Effector CD4-positive, alpha-beta T cell (primary cell): Measurements from ENCODE around the gene ALDOA.

Source experiments
- DNase-seq: peaks from one replicate; pipeline ENCODE4 v3.0.0-alpha.2; 2020

ALDOA gene

DNA sequence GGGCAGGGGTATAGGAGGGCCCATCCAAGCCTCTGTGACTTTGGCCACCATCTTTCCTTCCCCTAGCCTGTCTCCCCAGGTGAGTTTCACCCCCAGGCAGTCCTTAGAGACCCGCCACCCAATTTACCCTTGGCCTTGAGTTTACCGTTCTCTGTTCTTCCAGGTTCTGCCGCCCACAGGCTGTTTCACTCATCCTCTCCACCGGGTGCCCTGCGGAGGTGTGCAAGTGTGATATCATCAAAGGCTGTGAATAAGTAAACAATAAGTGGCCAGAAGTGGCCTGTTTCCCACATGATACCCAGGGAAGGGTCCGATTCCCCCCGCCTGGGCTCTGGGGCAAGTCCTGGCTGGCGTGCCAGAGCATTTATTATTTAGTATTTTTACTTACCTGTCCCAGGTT lies 19.4 kb upstream of the ALDOA start:
- no peak for DNase-seq

DNA sequence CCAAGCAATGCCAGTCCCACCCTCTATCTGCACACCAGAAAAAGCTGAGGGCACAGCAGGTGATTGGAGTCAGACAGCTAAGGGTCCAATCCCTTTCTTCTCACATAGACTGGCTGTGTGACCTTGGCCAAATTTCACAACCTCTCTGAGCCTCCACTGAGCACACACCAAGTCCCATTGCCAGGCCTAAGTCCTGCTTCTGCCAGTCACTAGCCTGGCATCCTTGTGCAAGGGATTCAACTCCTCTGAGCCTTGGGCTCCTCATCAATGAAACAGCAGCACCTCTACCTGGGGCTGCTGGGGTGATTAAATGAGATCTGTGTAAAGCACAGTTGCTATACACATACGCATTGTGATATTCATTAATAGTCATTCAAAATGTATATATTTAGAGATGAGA lies 19.0 kb upstream of the ALDOA start:
- DNase-seq, result no peak

DNA sequence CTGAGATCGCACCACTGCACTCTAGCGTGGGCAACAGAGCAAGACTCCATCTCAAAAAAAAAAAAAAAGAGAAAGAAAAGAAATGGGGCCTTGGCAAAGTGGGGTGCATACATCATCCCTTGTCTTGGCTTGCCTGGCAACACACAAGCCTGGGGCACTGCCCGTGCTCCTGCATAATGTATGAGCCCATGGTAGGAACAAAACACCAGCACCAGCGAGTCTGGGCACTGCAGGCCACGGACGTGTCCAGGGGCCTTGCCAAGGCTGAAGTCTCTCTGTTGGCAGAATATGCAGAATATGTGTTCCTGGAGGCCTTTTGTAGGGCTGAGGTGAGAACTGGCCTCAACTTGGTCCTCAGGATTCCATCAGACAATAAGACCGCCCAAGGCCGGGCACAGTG lies 15.7 kb upstream of the ALDOA start:
- no peak for DNase-seq

DNA sequence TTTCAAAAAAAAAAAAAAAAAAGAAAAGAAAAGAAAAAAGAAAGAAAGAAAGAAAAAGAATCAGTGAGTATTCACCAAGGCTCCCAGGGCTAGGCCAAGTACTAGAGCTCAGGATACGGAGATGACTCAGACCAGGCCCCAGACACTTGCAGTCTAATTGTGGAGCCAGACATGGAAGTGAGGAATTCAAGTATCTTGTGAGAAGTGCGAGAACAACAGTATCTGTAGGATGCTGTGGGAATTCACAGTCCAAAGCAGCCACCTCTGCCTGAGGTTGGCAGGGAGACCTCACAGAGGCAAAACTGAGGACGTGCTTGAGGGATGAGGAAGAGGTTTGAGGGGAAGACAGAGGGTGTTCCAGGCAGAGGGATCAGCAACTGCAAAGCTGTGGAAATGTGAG lies 14.0 kb upstream of the ALDOA start:
- DNase-seq, result no peak

DNA sequence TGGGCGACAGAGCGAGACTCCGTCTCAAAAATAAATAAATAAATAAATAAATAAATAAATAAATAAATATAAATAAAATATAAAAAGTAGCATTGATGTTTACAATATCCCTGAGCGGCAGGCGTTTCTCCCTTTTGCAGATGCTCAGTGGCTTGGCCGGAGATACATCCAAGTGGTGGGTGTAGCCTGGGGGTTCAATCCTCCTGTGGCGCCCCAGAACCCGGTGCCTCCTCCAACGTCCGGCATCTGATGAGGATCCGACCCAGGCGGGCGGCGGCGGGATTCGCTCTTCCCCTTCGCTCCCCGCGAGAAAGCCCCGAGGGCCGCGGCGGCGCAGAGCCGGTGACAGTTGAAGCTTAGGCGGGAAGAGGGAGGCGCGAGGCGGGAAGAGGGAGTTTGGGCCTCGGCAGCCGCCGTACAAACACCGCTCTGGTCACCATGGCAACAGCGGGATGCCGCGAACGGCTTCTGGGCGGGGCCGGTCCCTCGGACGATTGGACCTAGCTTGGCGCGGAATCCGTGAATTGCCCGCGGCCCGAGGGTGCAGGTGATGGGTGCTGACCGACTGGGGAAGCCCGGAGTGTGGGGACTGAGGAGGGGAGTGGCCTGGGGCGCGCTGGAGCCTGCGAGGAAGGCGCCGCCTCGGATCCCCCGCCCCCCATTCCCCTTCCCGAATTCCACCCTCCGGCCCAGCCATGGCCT lies 12.7 kb upstream of the ALDOA start:
- DNase-seq, result peak; percentile 78

DNA sequence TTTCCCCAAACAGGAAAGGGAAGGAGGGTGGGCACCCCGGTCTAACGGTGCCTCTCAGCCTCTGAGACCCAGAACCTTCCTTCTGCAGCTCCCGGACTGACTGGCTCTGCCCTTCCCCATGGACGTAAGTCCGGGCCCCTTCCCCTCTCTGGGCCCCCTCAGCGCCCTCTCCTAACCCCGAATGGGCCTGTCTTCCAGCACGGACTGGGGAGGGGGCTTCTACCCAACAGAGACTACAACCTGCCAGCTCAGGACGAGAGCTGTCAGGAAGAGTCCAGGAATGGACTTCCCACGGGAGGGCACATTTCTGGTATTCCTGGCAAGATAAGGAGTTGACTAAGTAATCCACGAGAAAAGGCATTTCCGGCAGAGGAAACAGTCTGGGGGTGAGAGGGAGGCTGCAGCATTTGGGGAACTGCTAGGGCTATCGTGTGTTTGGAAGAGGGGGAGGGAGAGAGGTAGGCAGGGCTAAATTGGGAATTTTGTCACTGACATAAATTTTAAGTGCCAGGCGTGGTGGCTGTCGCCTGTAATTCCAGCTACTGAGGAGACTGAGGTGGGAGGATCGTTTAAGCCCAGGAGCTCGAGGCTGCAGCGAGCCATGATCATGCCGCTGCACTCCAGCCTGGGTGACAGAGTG lies 12.1 kb upstream of the ALDOA start:
- no peak for DNase-seq

DNA sequence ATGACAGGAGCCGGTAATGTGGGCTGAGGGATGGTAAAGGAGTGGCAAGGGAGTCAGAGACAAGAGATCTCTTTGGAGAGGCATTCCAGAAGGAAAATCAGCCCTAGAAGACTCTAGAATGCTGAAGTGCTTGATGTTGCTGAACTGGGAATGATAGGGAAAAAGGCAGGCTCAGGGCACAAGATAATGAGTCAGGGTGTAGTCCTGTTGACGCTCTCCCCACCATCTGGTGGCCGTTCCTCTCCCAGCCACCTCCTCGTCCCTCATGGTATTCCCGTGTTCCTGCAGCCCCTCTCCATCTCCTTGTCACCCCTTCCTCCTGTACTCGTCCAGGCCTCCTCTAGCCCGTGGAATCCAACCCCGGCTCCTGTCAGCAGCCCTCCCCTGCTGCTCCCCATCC lies 11.1 kb upstream of the ALDOA start:
- no peak for DNase-seq

DNA sequence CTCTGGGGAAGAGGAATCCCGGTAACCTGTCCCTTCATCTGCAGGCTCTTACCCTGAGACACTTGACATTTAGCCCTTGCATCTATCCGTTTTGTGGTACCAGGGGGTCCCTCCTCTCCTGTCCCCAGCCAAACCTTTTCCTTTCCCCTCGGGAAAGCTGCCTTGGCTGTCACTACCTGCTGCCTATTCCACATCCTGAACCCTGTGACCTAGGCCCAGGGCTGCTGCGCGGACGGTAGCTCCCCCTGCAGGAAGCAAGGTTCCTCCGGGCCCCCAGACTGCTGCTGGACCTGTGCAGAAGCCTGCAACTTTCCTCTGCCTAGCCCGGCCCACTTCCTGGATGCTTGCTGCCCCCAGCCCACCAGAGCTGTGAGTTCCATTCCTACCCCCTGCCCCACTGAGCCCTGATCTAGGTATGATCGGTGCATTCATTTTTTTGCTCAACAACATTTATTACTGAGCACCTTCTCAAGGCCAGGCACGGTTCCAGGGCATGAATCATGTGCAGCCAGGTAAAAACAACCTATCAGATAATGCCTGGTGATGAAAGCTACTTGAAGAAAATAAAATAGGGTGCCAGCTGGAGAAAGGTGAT lies 10.5 kb upstream of the ALDOA start:
- no peak for DNase-seq

DNA sequence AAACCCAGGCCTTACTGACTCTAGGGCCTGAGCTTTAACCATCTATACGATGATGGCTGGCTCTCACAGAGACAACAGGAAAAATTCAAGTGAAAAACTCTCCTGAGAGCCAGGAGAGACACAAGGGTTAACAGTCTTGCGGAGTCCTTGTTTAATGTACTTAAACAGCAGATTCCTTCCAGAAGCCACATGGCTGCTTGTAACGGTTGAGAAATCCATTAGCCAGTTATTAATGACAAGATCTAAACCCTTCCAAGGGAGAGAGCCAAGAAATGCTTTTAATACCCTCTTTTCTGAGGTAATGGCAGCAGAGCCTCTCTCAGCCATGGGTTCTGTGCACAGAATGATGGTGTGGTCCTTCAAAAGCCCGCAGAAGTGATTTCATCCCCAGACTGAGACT lies 5.2 kb upstream of the ALDOA start:
- DNase-seq, result no peak

DNA sequence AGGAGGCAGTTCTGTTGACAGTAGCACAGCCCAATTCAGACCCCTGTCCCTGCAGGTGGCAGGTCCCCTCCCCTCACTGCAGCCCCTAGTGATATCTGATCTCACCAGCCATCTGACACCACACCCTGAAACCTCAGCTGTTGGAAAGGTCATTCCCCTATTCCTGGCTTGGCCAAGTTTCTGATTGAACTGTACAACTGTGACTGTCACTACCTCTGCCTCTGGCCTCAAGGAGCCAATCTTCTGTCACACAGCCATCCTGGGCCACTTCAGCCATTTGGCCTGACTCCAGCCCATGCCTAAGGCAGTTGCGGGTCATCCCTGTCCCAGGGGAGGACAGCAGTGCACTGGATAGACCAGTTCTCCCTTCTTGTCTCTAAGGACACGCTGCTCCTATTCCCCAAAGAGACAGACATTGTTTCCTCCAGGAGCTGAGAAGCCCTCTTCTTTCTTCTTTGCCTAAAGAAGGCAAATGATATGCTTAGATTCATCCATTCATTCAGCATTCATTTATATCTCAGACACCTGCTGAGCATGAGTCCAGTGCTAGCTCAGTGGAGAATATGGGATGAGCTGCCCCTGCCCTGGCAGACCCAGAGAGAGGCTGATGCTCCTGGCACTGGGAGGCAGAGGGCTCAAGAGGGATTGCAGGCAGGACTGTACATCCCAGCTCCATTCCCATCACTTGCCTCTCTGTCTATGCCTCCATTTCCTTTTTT lies 4.6 kb upstream of the ALDOA start:
- no peak for DNase-seq

DNA sequence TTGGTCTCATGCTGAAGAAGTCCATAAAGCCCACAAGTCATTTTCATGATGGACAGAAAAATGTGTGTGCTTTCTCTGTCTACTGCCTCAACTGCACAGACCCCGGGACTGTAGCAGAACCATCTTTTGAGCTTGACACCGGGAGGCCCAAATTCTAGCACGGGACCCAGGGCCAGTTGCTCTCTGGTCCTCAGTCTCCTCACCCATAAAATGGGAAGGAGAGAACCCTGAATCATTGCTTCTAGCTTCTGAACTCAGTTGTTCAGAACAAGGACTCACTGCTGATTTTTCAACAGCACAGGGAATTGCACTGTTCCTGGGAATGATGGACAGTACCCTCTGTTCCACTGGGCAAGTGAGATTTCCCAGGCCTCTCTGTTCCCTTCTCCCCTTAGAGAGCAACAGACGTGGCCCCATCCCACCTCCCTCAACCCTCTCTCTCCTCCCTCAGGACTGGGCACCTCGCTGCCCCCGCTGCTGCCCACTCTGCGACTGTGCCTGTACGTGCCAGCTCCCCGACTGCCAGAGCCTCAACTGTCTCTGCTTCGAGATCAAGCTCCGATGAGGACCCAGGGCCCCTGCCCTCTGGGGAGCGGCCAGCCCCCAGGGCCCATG lies 2.2 kb upstream of the ALDOA start:
- DNase-seq, result no peak

DNA sequence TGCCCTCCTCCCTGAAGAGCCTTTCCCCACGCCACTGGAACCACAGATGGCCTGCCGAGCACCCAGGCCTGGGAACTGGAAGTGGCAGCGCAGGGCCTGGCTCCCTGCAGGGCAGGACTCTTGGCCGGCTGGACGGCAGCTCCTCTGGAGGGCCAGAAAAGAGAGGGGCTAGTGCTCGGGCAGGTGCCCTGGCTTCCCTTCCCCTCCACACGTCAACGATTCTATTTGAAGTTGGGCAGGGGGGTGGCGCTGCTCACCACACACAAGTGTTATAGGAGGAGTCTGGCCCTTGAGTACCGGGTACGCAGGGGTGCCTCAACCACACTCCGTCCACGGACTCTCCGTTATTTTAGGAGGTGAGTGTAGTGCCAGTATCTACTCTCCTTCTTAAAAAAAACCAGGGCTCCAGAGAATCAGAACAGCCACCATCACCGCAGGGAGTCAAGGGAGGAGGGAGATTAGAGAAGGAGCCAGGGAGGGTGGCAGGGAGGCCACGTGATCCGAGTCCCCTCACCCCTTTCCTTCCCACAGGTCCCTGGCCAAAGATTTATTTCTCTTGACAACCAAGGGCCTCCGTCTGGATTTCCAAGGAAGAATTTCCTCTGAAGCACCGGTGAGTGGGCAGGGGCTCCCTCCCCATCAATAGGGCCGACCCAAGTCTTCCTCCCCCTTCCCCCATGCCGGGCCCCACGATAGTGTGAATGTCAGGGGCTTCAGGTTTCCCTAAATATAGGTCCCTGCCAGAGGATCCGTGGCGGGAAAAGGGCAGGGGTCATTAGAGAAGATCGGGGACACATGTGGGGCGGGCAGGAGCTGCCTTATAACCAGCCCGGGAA lies 1.4 kb upstream of the ALDOA start:
- peak; percentile 46 for DNase-seq

DNA sequence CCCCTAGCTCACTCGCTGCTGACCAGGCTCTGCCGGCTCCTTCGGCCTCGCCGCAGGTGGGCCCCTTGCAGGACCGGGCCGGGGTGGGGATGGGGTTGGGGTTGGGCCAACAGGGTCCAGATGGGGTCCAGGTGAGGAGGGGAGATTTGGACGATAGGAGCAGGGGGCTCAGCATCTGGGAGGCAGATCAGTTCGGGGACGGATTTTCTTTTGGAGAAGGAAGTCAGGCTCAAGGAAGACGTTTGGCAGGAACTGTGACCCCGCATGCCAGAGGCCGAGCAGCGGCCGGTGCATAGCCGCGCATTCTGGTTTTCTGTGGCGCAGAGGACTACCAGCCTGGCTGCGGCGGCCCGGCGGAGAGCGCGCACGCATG lies 845 bp upstream of the ALDOA start:
- no peak for DNase-seq

DNA sequence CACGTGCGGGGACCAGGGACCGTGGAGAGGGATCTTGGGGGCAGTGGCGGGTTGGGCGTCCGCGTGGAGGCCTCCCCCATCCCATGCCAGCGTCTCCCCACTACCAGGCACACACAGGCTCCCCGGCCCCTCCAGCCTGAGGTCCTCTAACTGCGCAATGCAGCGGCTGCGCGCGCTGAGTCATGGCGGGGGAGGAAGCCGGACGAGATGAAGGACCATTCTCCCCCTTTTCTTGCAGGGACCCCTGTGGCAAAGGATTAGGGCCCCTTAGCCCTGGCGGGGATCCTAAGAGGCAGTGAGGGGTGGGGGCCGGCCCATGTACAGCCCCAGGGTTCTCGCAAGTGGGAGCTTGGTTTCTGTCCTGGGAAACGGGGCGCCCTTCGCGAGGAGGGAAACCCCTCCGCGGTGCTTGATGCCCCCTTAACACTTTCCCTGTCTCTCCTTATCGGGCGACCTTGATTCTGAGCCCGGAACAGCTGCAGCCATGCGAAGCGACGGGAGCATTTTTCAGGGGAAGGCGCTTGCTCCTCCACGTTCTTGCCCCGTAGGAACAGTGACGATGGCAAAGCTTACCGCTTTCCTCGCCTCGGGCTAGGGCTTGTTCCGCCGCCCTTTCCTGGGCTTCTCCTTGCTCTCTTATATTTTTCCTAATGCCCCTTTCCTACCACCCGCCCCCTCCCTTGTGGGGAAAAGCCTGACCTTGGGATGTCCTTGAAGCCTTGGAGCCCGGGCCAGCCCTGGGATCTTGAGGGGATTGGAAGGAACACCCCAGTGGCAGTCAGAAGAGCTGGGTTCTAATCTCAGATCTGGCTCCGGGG lies 592 bp downstream of the ALDOA start:
- peak; percentile 23 for DNase-seq

DNA sequence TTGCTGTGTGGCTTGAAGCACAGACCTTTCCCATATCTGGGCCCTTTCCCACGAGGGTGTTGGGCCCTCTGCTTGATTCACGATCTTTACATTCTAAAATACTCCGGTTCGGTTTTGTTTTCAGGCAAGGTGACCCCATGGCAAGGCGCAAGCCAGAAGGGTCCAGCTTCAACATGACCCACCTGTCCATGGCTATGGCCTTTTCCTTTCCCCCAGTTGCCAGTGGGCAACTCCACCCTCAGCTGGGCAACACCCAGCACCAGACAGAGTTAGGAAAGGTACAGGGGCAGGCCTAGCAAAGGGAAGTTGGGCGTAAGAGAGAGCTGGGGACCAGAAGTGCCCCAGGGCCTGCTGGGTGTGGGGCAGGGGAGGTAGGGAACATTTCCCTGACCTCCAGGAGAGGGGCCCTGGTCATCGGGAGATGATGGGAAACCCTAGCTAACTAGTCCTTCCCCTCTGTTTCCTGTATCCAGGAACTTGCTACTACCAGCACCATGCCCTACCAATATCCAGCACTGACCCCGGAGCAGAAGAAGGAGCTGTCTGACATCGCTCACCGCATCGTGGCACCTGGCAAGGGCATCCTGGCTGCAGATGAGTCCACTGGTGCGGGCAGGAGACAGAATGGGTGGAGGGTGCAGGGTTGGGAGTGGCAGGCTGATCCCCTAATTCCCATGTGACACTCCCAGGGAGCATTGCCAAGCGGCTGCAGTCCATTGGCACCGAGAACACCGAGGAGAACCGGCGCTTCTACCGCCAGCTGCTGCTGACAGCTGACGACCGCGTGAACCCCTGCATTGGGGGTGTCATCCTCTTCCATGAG lies 1.4 kb downstream of the ALDOA start:
- DNase-seq, result no peak

DNA sequence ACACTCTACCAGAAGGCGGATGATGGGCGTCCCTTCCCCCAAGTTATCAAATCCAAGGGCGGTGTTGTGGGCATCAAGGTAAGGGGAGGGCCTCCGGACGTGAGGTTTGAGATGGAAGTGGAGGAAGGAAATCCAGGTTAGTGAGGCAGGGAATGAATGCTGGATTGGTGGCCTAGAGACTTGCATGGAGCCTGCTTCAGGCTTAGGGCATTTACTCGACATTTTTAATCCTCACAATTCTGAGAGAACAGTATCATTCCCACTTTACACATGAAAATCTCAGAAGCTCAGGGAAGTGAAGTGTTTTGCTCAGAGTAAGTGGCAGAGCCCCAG lies 2.0 kb downstream of the ALDOA start:
- no peak for DNase-seq

DNA sequence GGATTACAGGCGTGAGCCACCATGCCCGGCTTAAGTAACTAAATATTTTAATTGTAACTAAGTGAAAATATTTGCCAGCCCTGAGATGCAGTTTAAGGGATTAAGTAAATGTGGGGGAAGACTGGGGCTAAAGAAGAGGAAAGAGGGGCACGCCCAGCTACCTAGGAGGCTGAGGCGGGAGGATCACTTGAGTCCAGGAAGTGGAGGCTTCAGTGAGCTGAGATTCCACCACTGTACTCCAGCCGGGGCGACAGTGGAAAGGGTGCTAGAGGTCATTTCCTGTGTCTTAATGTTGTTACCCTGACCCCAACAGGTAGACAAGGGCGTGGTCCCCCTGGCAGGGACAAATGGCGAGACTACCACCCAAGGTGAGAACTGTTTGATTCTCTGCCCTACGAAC lies 2.8 kb downstream of the ALDOA start:
- DNase-seq, result no peak

DNA sequence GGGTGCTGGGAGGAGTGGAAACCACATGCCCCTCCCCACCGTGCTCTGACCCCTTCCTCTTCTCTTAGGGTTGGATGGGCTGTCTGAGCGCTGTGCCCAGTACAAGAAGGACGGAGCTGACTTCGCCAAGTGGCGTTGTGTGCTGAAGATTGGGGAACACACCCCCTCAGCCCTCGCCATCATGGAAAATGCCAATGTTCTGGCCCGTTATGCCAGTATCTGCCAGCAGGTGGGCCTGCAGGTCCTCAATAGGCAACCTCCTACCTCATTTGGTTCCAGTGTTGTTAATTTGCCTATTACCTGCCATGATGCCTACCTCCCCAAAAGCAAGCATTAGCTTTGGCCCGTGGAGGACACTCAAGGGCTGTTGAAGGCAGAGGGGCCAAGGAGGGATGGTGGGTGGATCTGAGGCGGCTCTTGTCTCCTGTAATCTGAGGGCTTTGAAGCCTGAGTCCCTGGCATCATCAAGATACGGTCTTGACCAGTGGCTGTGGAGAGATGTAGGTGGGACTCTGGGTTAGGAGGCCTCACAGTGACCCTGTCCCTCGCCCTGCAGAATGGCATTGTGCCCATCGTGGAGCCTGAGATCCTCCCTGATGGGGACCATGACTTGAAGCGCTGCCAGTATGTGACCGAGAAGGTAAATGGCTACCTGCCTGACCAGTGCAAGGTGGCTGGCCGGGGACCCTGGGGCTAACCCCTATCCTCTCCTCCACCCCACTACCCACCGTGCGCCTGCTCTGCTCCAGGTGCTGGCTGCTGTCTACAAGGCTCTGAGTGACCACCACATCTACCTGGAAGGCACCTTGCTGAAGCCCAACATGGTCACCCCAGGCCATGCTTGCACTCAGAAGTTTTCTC lies 3.4 kb downstream of the ALDOA start:
- DNase-seq, result peak; percentile 57

DNA sequence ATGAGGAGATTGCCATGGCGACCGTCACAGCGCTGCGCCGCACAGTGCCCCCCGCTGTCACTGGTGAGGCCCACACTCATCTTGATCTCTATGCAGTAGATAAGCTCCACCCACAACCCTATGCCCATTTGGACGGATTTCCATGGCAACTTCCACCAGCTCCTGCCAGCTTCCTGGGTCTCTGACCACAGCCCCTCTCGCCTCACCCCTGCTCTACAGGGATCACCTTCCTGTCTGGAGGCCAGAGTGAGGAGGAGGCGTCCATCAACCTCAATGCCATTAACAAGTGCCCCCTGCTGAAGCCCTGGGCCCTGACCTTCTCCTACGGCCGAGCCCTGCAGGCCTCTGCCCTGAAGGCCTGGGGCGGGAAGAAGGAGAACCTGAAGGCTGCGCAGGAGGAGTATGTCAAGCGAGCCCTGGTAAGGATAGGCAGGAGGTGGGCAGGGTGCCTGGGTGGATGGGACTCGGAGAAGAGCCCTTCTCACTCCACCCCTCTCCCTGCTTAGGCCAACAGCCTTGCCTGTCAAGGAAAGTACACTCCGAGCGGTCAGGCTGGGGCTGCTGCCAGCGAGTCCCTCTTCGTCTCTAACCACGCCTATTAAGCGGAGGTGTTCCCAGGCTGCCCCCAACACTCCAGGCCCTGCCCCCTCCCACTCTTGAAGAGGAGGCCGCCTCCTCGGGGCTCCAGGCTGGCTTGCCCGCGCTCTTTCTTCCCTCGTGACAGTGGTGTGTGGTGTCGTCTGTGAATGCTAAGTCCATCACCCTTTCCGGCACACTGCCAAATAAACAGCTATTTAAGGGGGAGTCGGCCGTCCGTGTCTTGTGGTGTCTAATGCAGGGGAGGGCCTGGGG lies 4.3 kb downstream of the ALDOA start:
- DNase-seq, result no peak
